Thymus (tissue), 11 donors: ENCODE data around the gene MAGI2. TPM values are rescaled to one million over a fixed set of nuclear protein-coding genes. Genes with fewer than 3 reads are reported as not detected.

Experiments
- DNase-seq, 9 donors: peaks; one replicate each; pipeline ENCODE4 v3.0.0-alpha.2; 2013; ENCODE audit warnings: low spot score in 9 of 9, low read depth in 6 of 9, missing footprints in 1 of 9
- H3K27ac ChIP-seq, 2 donors: one replicate each; pipeline ENCODE4 v1.5.1; 2013; ENCODE audit warnings: control low read depth in 1 of 2, low read depth in 1 of 2, low read length in 1 of 2, mild to moderate bottlenecking in 1 of 2, moderate library complexity in 1 of 2
- H3K27me3 ChIP-seq, 2 donors: one replicate each; pipeline ENCODE4 v1.5.1; 2013; ENCODE audit warnings: low read length in 1 of 2; ENCODE audit not compliant: control insufficient read depth in 2 of 2, insufficient read depth in 1 of 2
- H3K36me3 ChIP-seq, 2 donors: one replicate each; pipeline ENCODE4 v1.5.1; 2013; ENCODE audit warnings: low read length in 1 of 2, mild to moderate bottlenecking in 1 of 2, moderate library complexity in 1 of 2; ENCODE audit not compliant: control insufficient read depth in 2 of 2, insufficient read depth in 2 of 2
- H3K4me1 ChIP-seq, 2 donors: one replicate each; pipeline ENCODE4 v1.5.1; 2013; ENCODE audit warnings: low read length in 2 of 2; ENCODE audit not compliant: control insufficient read depth in 2 of 2, insufficient read depth in 2 of 2
- H3K4me3 ChIP-seq, 2 donors: one replicate each; pipeline ENCODE4 v1.5.1; 2013; ENCODE audit warnings: low read length in 2 of 2, control low read depth in 1 of 2, mild to moderate bottlenecking in 1 of 2
- H3K9me3 ChIP-seq, 2 donors: one replicate each; pipeline ENCODE4 v1.5.1; 2013; ENCODE audit warnings: low read length in 1 of 2, mild to moderate bottlenecking in 1 of 2; ENCODE audit not compliant: control insufficient read depth in 2 of 2, insufficient read depth in 1 of 2
- WGBS: extraction: QIAGEN DNeasy Blood & Tissue Kit; methylation state at CpG from one replicate; pipeline ENCODE4 v1.1.7; 2013; 5-methylcytosine and 5-hydroxymethylcytosine counted together
- polyA plus RNA-seq: library from polyadenylated mRNA; stranded (reverse); fragments of 200-250 nt; gene quantifications from one replicate; pipeline ENCODE4 v1.2.3, GENCODE V29; 2013
- total RNA-seq: library from RNA; stranded (reverse); fragments of 120-200 nt; gene quantifications from one replicate; pipeline ENCODE4 v1.2.4, GENCODE V29; 2013
- donor health status: healthy.

The MAGI2 gene
- total and polyA plus RNA-seq, 2 donors: 0.42 to 1.7 TPM

- H3K4me1 ChIP-seq: no peaks in the 10 kb centered on the region
- H3K27me3 ChIP-seq: no peaks in the 10 kb centered on the region
- no peak overlapping the region for H3K27ac ChIP-seq
- H3K9me3 ChIP-seq: no peaks in the 10 kb centered on the region
- DNase-seq: no peak
- WGBS: 95% methylated on average over 4 of the region's 4 CpGs
- no peak overlapping the region for H3K4me3 ChIP-seq
- no peaks in the 10 kb centered on the region for H3K36me3 ChIP-seq
Observed at GRCh38 chr7:78803501-78804127, 649.9 kb downstream of the MAGI2 start.

GRCh38 chr7:78794101-78794500 lies 659.4 kb downstream of the MAGI2 start:
- no peaks in the 10 kb centered on the region for H3K36me3 ChIP-seq
- H3K9me3 ChIP-seq: no peaks in the 10 kb centered on the region
- no peak for DNase-seq
- WGBS: 48% methylated on average over 2 of the region's 2 CpGs
- H3K4me1 ChIP-seq: no peaks in the 10 kb centered on the region
- H3K4me3 ChIP-seq: no peak overlapping the region
- no peak overlapping the region for H3K27ac ChIP-seq
- H3K27me3 ChIP-seq: no peaks in the 10 kb centered on the region

- no peaks in the 10 kb centered on the region for H3K9me3 ChIP-seq
- no peaks in the 10 kb centered on the region for H3K36me3 ChIP-seq
- H3K4me1 ChIP-seq: no peaks in the 10 kb centered on the region
- no peaks in the 10 kb centered on the region for H3K27me3 ChIP-seq
- WGBS: 95% methylated on average over 3 of the region's 3 CpGs
- no peak overlapping the region for H3K27ac ChIP-seq
- no peak for DNase-seq
- no peak overlapping the region for H3K4me3 ChIP-seq
Observed at GRCh38 chr7:78792624-78793023, 660.8 kb downstream of the MAGI2 start.

GRCh38 chr7:78792006-78792405 lies 661.5 kb downstream of the MAGI2 start:
- Histone ChIP-seq H3K9me3 (no peaks in the 10 kb centered on the region), H3K4me1 (no peaks in the 10 kb centered on the region), H3K27me3 (no peaks in the 10 kb centered on the region), H3K27ac (no peak overlapping the region), H3K4me3 (no peak overlapping the region), H3K36me3 (no peaks in the 10 kb centered on the region)
- 86% methylated on average over 6 of the region's 6 CpGs for WGBS
- no peak for DNase-seq

GRCh38 chr7:78788464-78788863 lies 665.0 kb downstream of the MAGI2 start:
- H3K4me1 ChIP-seq: no peaks in the 10 kb centered on the region
- no peaks in the 10 kb centered on the region for H3K27me3 ChIP-seq
- no peak for DNase-seq
- H3K9me3 ChIP-seq: no peaks in the 10 kb centered on the region
- no peaks in the 10 kb centered on the region for H3K36me3 ChIP-seq
- H3K4me3 ChIP-seq: no peak overlapping the region
- 93% methylated on average over 2 of the region's 2 CpGs for WGBS
- H3K27ac ChIP-seq: no peak overlapping the region

GRCh38 chr7:78787854-78788253 lies 665.6 kb downstream of the MAGI2 start:
- Histone ChIP-seq H3K36me3 (no peaks in the 10 kb centered on the region), H3K9me3 (no peaks in the 10 kb centered on the region), H3K27ac (no peak overlapping the region), H3K4me3 (no peak overlapping the region), H3K27me3 (no peaks in the 10 kb centered on the region), H3K4me1 (no peaks in the 10 kb centered on the region)
- 93% methylated on average over 1 of the region's 1 CpG for WGBS
- DNase-seq: no peak

GRCh38 chr7:78786055-78786454 lies 667.4 kb downstream of the MAGI2 start:
- Histone ChIP-seq H3K36me3 (no peaks in the 10 kb centered on the region), H3K27me3 (no peaks in the 10 kb centered on the region), H3K4me1 (no peaks in the 10 kb centered on the region), H3K4me3 (no peak overlapping the region), H3K9me3 (no peaks in the 10 kb centered on the region), H3K27ac (no peak overlapping the region)
- 91% methylated on average over 2 of the region's 2 CpGs for WGBS
- no peak for DNase-seq

GRCh38 chr7:78783179-78783962 lies 670.1 kb downstream of the MAGI2 start:
- DNase-seq: no peak
- Histone ChIP-seq H3K27me3 (no peaks in the 10 kb centered on the region), H3K9me3 (no peaks in the 10 kb centered on the region), H3K4me3 (no peak overlapping the region), H3K4me1 (no peaks in the 10 kb centered on the region), H3K27ac (no peak overlapping the region), H3K36me3 (no peaks in the 10 kb centered on the region)
- WGBS: 57% methylated on average over 9 of the region's 9 CpGs

GRCh38 chr7:78780560-78780959 lies 672.9 kb downstream of the MAGI2 start:
- Histone ChIP-seq H3K4me3 (no peak overlapping the region), H3K36me3 (no peaks in the 10 kb centered on the region), H3K4me1 (no peaks in the 10 kb centered on the region), H3K27ac (no peak overlapping the region), H3K9me3 (no peaks in the 10 kb centered on the region), H3K27me3 (no peaks in the 10 kb centered on the region)
- DNase-seq: no peak
- WGBS: 84% methylated on average over 4 of the region's 4 CpGs
